K562 (cell line): ENCODE results near the gene SORCS2. TPM values are rescaled to one million over a fixed set of nuclear protein-coding genes. Genes with fewer than 3 reads are reported as not detected.

ENCODE experiments used
- ATAC-seq: fragments of 200-7000 bp; cut with Tn5 transposase; 3 replicates; pipeline ENCODE4 v1.9.1; 2020; ENCODE audit warnings: moderate library complexity
- BruUV-seq: library from RNA; stranded (reverse); fragments of 400-500 nt; replicated peaks from 2 replicates; lab custom pipeline; 2021; lab: Mats Ljungman, UMichigan
- CTCF ChIA-PET: fragments of 300-600 bp; formaldehyde crosslinking; extraction: SDS; loops from one replicate; lab custom pipeline; 2021; ENCODE audit warnings: low intra/inter-chr PET ratio; lab: Yijun Ruan, JAX
- POLR2A ChIA-PET: fragments of 300-600, 350-650 bp; sonication (Branson Sonifier 250); formaldehyde crosslinking; extraction: SDS; loops from one replicate; lab custom pipeline; 2021; ENCODE audit warnings: antibody characterized with exemption, inconsistent platforms; lab: Yijun Ruan, JAX
- DNase-seq, 4 experiments: peaks; one replicate each; pipeline versions ENCODE4 v3.0.0 to v3.0.0-alpha.2; 2011 to 2018; ENCODE audit warnings: low spot score in 3 of 4, mixed read lengths in 3 of 4; ENCODE audit errors: extremely low read depth in 1 of 4
- FAIRE-seq: peaks from 2 replicates; lab custom pipeline; 2011; peaks lifted over from hg19 to GRCh38; lab: Jason Lieb, UNC
- H2AFZ ChIP-seq: 2 replicates; pipeline ENCODE4 v1.6.0; 2011; ENCODE audit warnings: low read depth, low read length, control low read depth, inconsistent platforms
- H3K27ac ChIP-seq: fragments of 200-600 bp; 3 replicates; pipeline ENCODE4 v1.8.0; 2011; ENCODE audit warnings: low read depth, mild to moderate bottlenecking, control low read depth, inconsistent platforms, low read length, moderate library complexity, mixed read lengths; ENCODE audit errors: extremely low read depth
- H3K27me3 ChIP-seq, 2 experiments: fragments of 300-600 bp in 1 of 2; 2 replicates in 1 of 2; 3 replicates in 1 of 2; pipeline versions ENCODE4 v1.6.0 to v1.8.0; 2011; ENCODE audit warnings: inconsistent platforms in 2 of 2, low read length in 2 of 2, mild to moderate bottlenecking in 1 of 2, mixed read lengths in 1 of 2, moderate library complexity in 1 of 2; ENCODE audit not compliant: control insufficient read depth in 2 of 2, insufficient read depth in 2 of 2
- H3K36me3 ChIP-seq: fragments of 300-600 bp; 3 replicates; pipeline ENCODE4 v1.8.0; 2011; ENCODE audit warnings: mild to moderate bottlenecking, low read length, inconsistent platforms; ENCODE audit not compliant: control insufficient read depth, insufficient read depth
- H3K4me1 ChIP-seq, 2 experiments: fragments of 200-600 bp in 1 of 2; replicated peaks in 1 of 2; 2 replicates in 1 of 2; 3 replicates in 1 of 2; pipeline versions ENCODE4 v1.5.1 to v1.8.0; 2011; ENCODE audit warnings: inconsistent platforms in 2 of 2, low read length in 2 of 2, mild to moderate bottlenecking in 1 of 2, mixed read lengths in 1 of 2, moderate library complexity in 1 of 2; ENCODE audit not compliant: control insufficient read depth in 2 of 2, insufficient read depth in 2 of 2
- H3K4me2 ChIP-seq: 2 replicates; pipeline ENCODE4 v1.6.1; 2011; ENCODE audit warnings: low read length, control low read depth, inconsistent platforms, mixed read lengths; ENCODE audit not compliant: insufficient read depth
- H3K4me3 ChIP-seq: fragments of 200-600 bp; sonication (generic), shearing (Covaris generic); 2 replicates; pipeline ENCODE4 v1.5.1; 2016; ENCODE audit warnings: control low read depth, inconsistent platforms
- H3K79me2 ChIP-seq: fragments of 200-600 bp; 3 replicates; pipeline ENCODE4 v1.8.0; 2011; ENCODE audit warnings: low read length, inconsistent platforms; ENCODE audit not compliant: control insufficient read depth, insufficient read depth
- H3K9ac ChIP-seq, 2 experiments: 2 replicates each; pipeline versions ENCODE4 v1.6.0 to v1.6.1; 2011; ENCODE audit warnings: low read depth in 2 of 2, low read length in 2 of 2, control low read depth in 1 of 2, inconsistent platforms in 1 of 2, mild to moderate bottlenecking in 1 of 2, mixed read lengths in 1 of 2; ENCODE audit not compliant: insufficient read depth in 1 of 2
- H3K9me1 ChIP-seq: one replicate; pipeline ENCODE4 v1.6.0; 2011; ENCODE audit warnings: inconsistent platforms, mild to moderate bottlenecking, low read length, moderate library complexity; ENCODE audit not compliant: control insufficient read depth, insufficient read depth
- H3K9me3 ChIP-seq: replicated peaks from 2 replicates; pipeline ENCODE4 v1.5.1; 2011; ENCODE audit warnings: low read depth, low read length, inconsistent platforms; ENCODE audit not compliant: control insufficient read depth, insufficient read depth
- H4K20me1 ChIP-seq: replicated peaks from 2 replicates; pipeline ENCODE4 v1.6.1; 2011; ENCODE audit warnings: low read length, inconsistent platforms, mixed read lengths; ENCODE audit not compliant: control insufficient read depth, insufficient read depth
- BCL6 ChIP-seq: fragments of 250-450 bp; sonication (Bioruptor Pico); IDR thresholded peaks from 2 replicates; pipeline ENCODE4 v1.4.0; 2020
- KLF16 ChIP-seq: IDR thresholded peaks from 2 replicates; pipeline ENCODE4 v1.6.1; 2016; ENCODE audit warnings: antibody characterized with exemption
- MEF2D ChIP-seq: conservative IDR thresholded peaks from 2 replicates; pipeline ENCODE4 v1.6.1; 2016; ENCODE audit warnings: low read depth, missing genetic modification characterization, missing compliant biosample characterization
- NCOA6 ChIP-seq: fragments of 450-650 bp; IDR thresholded peaks from 2 replicates; pipeline ENCODE4 v1.6.1; 2017; ENCODE audit warnings: mild to moderate bottlenecking
- NELFE ChIP-seq: IDR thresholded peaks from 2 replicates; pipeline ENCODE4 v1.6.1; 2011; ENCODE audit warnings: mild to moderate bottlenecking; ENCODE audit not compliant: insufficient read depth, insufficient read length
- ZEB2 ChIP-seq: fragments of 450-650 bp; IDR thresholded peaks from 2 replicates; pipeline ENCODE4 v1.6.1; 2016
- ZNF586 ChIP-seq: fragments of 450-650 bp; formaldehyde crosslinking; conservative IDR thresholded peaks from 2 replicates; pipeline ENCODE4 v1.4.0; 2020; ENCODE audit warnings: mild to moderate bottlenecking, moderate library complexity
- ZSCAN32 ChIP-seq: fragments of 450-650 bp; formaldehyde crosslinking; IDR thresholded peaks from 2 replicates; pipeline ENCODE4 v1.4.0; 2020; ENCODE audit warnings: mild to moderate bottlenecking, moderate library complexity
- WGBS: fragments of 100-300 bp; shearing (Covaris generic); methylation state at CpG from one replicate; pipeline ENCODE4 v1.1.6; 2016; ENCODE audit warnings: low coverage, mixed read lengths; ENCODE audit not compliant: insufficient coverage; ENCODE audit errors: missing lambda C conversion rate; 5-methylcytosine and 5-hydroxymethylcytosine counted together
- in situ Hi-C: fragments of 300-500 bp; cut with MboI; formaldehyde crosslinking; loops from 4 replicates; pipeline ENCODE4 v1.15.0; 2018; ENCODE audit warnings: inconsistent platforms, mixed read lengths
- intact Hi-C: fragments of 100-400 bp; cut with micrococcal nuclease; formaldehyde crosslinking; loops from 2 replicates; pipeline ENCODE4 v1.14.2; 2022
- polyA plus RNA-seq, 8 experiments: library from polyadenylated mRNA; depleted of rRNA in 4 of 8; stranded (reverse) in 5 of 8; unstranded in 3 of 8; fragments of >200 nt; fragmentation: Nextera tagmentation in 2 of 8; fragmentation: Illumina TruSeq in 1 of 8; extraction: Ambion mirVana in 2 of 8; extraction: Trizol in 1 of 8; gene quantifications; 2 replicates each; pipeline versions ENCODE4 v1.2.1 to v1.2.3, GENCODE V29; 2011 to 2014; ENCODE audit warnings: inconsistent platforms in 1 of 8, missing spikeins in 1 of 8
- total RNA-seq, 7 experiments: library from RNA; depleted of rRNA in 6 of 7; stranded (reverse); fragments of >200 nt in 6 of 7; fragmentation: Illumina TruSeq in 2 of 7; extraction: Trizol in 2 of 7; gene quantifications; 2 replicates each; pipeline versions ENCODE4 v1.2.1 to v1.2.3, GENCODE V29; 2011 to 2021; ENCODE audit warnings: low replicate concordance in 1 of 7
- TF ChIP-seq, protein P1 (sequence below): fragments of 450-650 bp; formaldehyde crosslinking; conservative IDR thresholded peaks from 2 replicates; pipeline ENCODE4 v1.4.0; 2022; ENCODE audit warnings: mild to moderate bottlenecking, missing genetic modification characterization
- TF ChIP-seq, protein P2 (sequence below): fragments of 200-800 bp; sonication (Bioruptor generic); IDR thresholded peaks from 2 replicates; pipeline ENCODE4 v1.6.1; 2016; ENCODE audit warnings: missing genetic modification characterization, missing compliant biosample characterization
- TF ChIP-seq, protein P3 (sequence below): fragments of 150-350 bp; IDR thresholded peaks from 2 replicates; pipeline ENCODE4 v1.6.1; 2014; ENCODE audit warnings: low read depth, mild to moderate bottlenecking, low read length, borderline replicate concordance
- TF ChIP-seq, protein P4 (sequence below): fragments of 450-650 bp; formaldehyde crosslinking; IDR thresholded peaks from 2 replicates; pipeline ENCODE4 v1.4.0; 2020; ENCODE audit warnings: mild to moderate bottlenecking, moderate library complexity

The SORCS2 gene
- total and polyA plus RNA-seq, 9 of the 15 experiments (the other 6 are each of a cell fraction or from before 2014, with no cell fraction given), result not detected

DNA sequence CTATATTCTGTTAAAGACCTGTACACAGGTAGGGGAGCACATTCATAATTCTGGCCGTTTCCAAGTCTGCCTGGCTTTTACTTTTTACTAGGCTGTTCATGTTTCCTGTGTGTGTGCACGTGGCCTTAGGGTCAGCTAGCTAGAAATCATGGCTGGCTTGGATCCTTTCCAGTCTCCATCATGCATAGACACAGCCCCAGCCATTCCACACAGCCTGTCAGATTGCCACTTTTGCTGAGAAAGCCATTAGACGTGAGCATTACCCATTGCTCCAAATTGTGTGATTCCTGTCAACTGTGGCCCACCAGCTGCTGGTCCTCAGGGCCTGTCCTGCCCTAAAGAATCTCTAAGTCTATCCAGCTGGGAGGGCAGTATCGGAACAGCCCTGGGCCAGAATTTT is 11.4 kb upstream of the SORCS2 start:
- Histone ChIP-seq H3K27ac (no peak overlapping the region), H3K36me3 (no peaks in the 10 kb centered on the region), H3K4me3 (no peak overlapping the region), H3K27me3 (no peaks in the 10 kb centered on the region), H3K9me1 (no peaks in the 10 kb centered on the region), H2AFZ (no peak overlapping the region), H3K4me2 (no peak overlapping the region), H4K20me1 (no peaks in the 10 kb centered on the region), H3K79me2 (no peaks in the 10 kb centered on the region), H3K4me1 (no peaks in the 10 kb centered on the region), H3K9ac (no peak overlapping the region), H3K9me3 (no peaks in the 10 kb centered on the region; the same call in 1 of the 2 replicates)
- DNase-seq, result no peak
- TF ChIP-seq MEF2D (tag), result no peak
- no peak for TF ChIP-seq ZSCAN32 (CRISPR knock-in tag)
- TF ChIP-seq, protein P1, sequence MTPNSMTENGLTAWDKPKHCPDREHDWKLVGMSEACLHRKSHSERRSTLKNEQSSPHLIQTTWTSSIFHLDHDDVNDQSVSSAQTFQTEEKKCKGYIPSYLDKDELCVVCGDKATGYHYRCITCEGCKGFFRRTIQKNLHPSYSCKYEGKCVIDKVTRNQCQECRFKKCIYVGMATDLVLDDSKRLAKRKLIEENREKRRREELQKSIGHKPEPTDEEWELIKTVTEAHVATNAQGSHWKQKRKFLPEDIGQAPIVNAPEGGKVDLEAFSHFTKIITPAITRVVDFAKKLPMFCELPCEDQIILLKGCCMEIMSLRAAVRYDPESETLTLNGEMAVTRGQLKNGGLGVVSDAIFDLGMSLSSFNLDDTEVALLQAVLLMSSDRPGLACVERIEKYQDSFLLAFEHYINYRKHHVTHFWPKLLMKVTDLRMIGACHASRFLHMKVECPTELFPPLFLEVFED (CRISPR knock-in tag), result no peak
- TF ChIP-seq, protein P2, sequence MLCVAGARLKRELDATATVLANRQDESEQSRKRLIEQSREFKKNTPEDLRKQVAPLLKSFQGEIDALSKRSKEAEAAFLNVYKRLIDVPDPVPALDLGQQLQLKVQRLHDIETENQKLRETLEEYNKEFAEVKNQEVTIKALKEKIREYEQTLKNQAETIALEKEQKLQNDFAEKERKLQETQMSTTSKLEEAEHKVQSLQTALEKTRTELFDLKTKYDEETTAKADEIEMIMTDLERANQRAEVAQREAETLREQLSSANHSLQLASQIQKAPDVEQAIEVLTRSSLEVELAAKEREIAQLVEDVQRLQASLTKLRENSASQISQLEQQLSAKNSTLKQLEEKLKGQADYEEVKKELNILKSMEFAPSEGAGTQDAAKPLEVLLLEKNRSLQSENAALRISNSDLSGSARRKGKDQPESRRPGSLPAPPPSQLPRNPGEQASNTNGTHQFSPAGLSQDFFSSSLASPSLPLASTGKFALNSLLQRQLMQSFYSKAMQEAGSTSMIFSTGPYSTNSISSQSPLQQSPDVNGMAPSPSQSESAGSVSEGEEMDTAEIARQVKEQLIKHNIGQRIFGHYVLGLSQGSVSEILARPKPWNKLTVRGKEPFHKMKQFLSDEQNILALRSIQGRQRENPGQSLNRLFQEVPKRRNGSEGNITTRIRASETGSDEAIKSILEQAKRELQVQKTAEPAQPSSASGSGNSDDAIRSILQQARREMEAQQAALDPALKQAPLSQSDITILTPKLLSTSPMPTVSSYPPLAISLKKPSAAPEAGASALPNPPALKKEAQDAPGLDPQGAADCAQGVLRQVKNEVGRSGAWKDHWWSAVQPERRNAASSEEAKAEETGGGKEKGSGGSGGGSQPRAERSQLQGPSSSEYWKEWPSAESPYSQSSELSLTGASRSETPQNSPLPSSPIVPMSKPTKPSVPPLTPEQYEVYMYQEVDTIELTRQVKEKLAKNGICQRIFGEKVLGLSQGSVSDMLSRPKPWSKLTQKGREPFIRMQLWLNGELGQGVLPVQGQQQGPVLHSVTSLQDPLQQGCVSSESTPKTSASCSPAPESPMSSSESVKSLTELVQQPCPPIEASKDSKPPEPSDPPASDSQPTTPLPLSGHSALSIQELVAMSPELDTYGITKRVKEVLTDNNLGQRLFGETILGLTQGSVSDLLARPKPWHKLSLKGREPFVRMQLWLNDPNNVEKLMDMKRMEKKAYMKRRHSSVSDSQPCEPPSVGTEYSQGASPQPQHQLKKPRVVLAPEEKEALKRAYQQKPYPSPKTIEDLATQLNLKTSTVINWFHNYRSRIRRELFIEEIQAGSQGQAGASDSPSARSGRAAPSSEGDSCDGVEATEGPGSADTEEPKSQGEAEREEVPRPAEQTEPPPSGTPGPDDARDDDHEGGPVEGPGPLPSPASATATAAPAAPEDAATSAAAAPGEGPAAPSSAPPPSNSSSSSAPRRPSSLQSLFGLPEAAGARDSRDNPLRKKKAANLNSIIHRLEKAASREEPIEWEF (CRISPR knock-in tag), result no peak
- no peak for TF ChIP-seq ZNF586 (CRISPR knock-in tag)
- TF ChIP-seq, protein P3, sequence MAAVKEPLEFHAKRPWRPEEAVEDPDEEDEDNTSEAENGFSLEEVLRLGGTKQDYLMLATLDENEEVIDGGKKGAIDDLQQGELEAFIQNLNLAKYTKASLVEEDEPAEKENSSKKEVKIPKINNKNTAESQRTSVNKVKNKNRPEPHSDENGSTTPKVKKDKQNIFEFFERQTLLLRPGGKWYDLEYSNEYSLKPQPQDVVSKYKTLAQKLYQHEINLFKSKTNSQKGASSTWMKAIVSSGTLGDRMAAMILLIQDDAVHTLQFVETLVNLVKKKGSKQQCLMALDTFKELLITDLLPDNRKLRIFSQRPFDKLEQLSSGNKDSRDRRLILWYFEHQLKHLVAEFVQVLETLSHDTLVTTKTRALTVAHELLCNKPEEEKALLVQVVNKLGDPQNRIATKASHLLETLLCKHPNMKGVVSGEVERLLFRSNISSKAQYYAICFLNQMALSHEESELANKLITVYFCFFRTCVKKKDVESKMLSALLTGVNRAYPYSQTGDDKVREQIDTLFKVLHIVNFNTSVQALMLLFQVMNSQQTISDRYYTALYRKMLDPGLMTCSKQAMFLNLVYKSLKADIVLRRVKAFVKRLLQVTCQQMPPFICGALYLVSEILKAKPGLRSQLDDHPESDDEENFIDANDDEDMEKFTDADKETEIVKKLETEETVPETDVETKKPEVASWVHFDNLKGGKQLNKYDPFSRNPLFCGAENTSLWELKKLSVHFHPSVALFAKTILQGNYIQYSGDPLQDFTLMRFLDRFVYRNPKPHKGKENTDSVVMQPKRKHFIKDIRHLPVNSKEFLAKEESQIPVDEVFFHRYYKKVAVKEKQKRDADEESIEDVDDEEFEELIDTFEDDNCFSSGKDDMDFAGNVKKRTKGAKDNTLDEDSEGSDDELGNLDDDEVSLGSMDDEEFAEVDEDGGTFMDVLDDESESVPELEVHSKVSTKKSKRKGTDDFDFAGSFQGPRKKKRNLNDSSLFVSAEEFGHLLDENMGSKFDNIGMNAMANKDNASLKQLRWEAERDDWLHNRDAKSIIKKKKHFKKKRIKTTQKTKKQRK, result no peak
- no peak for TF ChIP-seq BCL6
- TF ChIP-seq NCOA6, result no peak
- TF ChIP-seq, protein P4, sequence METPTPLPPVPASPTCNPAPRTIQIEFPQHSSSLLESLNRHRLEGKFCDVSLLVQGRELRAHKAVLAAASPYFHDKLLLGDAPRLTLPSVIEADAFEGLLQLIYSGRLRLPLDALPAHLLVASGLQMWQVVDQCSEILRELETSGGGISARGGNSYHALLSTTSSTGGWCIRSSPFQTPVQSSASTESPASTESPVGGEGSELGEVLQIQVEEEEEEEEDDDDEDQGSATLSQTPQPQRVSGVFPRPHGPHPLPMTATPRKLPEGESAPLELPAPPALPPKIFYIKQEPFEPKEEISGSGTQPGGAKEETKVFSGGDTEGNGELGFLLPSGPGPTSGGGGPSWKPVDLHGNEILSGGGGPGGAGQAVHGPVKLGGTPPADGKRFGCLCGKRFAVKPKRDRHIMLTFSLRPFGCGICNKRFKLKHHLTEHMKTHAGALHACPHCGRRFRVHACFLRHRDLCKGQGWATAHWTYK, result no peak
- TF ChIP-seq ZEB2, result no peak
- TF ChIP-seq KLF16, result no peak
- no peak for TF ChIP-seq NELFE
- CTCF ChIA-PET, result no interaction called here
- intact Hi-C loops (no loop called here), in situ Hi-C loops (no loop called here)
- 0% methylated on average over 4 of the region's 4 CpGs for WGBS
- no peak for FAIRE-seq
- POLR2A ChIA-PET, result no interaction called here
- no TSS peak for BruUV-seq
- ATAC-seq, result no peak
